Measurements from ENCODE around the gene CYP4V2. TPM values are rescaled to one million over a fixed set of nuclear protein-coding genes. Genes with fewer than 3 reads are reported as not detected.

Gene CYP4V2
- total RNA-seq, 1 experiment from 2014 or later, result 8.6 TPM

DNA sequence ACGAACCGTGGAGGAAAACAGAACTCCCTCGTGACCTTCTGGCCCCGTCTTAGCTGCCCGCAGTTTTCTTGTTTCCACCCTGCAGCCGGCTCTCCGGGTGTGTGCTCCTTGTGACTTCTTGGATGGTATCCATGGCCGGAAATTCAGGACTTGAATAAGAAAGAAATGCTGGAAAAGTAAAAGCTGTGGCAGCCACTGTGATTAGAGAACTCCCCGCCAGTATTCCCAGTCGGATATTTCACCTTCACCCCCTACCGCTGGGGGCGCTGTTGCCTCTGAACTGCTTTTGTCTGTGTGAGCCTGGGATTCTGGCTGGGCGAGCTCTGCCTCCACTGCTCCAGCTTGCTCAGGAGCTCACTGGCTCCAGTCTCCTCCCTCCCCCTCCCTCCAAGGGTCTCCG is 41.5 kb upstream of the CYP4V2 start:
- Histone ChIP-seq H4K20me1 (ENCODE audit: insufficient read depth) (no peaks in the 10 kb centered on the region), H3K9me3 (ENCODE audit: control insufficient read depth in 1 of 2, insufficient read depth in 1 of 2, low read depth in 1 of 2, low read length in 2 of 2) (no peaks in the 10 kb centered on the region), H3K9ac (ENCODE audit: low read length) (no peak overlapping the region), H3K27me3 (ENCODE audit: insufficient read depth, low read length) (peaks cover 4% of the 10 kb centered on the region; the same call in 1 of the 2 replicates), H3K27ac (ENCODE audit: low read depth, low read length) (no peak overlapping the region), H3K9me2 (ENCODE audit: insufficient read depth) (no peaks in the 10 kb centered on the region), H3K4me2 (ENCODE audit: low read length) (no peak overlapping the region), H3K4me1 (ENCODE audit: control insufficient read depth in 1 of 2, insufficient read depth in 2 of 2, low read length in 2 of 2) (peaks cover 0 to 8% of the 10 kb centered on the region in 2 experiments; a peak in 2 of 4 replicates), H3K79me2 (ENCODE audit: insufficient read depth, low read length) (no peaks in the 10 kb centered on the region), H3K36me3 (ENCODE audit: control insufficient read depth in 1 of 2, insufficient read depth in 2 of 2, low read length in 2 of 2) (no peaks in the 10 kb centered on the region), H2AFZ (ENCODE audit: low read depth, low read length, poor library complexity, severe bottlenecking) (no peak overlapping the region), H3K4me3 (replicated peaks in 1 of 2; ENCODE audit: low read depth in 1 of 2, low read length in 2 of 2) (no peak overlapping the region)
- BruUV-seq (replicated peaks), result no TSS peak
- no peak for ATAC-seq
- TF ChIP-seq, protein P1, sequence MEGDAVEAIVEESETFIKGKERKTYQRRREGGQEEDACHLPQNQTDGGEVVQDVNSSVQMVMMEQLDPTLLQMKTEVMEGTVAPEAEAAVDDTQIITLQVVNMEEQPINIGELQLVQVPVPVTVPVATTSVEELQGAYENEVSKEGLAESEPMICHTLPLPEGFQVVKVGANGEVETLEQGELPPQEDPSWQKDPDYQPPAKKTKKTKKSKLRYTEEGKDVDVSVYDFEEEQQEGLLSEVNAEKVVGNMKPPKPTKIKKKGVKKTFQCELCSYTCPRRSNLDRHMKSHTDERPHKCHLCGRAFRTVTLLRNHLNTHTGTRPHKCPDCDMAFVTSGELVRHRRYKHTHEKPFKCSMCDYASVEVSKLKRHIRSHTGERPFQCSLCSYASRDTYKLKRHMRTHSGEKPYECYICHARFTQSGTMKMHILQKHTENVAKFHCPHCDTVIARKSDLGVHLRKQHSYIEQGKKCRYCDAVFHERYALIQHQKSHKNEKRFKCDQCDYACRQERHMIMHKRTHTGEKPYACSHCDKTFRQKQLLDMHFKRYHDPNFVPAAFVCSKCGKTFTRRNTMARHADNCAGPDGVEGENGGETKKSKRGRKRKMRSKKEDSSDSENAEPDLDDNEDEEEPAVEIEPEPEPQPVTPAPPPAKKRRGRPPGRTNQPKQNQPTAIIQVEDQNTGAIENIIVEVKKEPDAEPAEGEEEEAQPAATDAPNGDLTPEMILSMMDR (IDR thresholded peaks at IDR 0.05 in 2 of 3, conservative IDR thresholded peaks at IDR 0.05 in 1 of 3; ENCODE audit: borderline replicate concordance in 1 of 3, insufficient read depth in 1 of 3, low read depth in 2 of 3, low read length in 2 of 3), result no peak
- TF ChIP-seq RAD21 (IDR thresholded peaks at IDR 0.05; ENCODE audit: low read depth) (no peak), EZH2 (IDR thresholded peaks at IDR 0.05) (no peak), JUND (IDR thresholded peaks at IDR 0.05) (no peak), SRF (IDR thresholded peaks at IDR 0.05; ENCODE audit: low read depth) (no peak), ZFX (IDR thresholded peaks at IDR 0.05) (no peak), EZH2phosphoT487 (IDR thresholded peaks at IDR 0.05; ENCODE audit: borderline replicate concordance) (no peak), FOSL1 (IDR thresholded peaks at IDR 0.05; ENCODE audit: low read depth) (no peak)
- intact Hi-C loops (cut with micrococcal nuclease), result no loop called here
- ChIA-PET CTCF (interaction anchor here (1.7 kb wide), 1 partner anchor 12 kb away, joined by 4 read pairs; no protein-coding TSS in a partner anchor), RAD21 (ENCODE audit: low non-redundant PET in 1 of 2, low total read pairs in 2 of 2, uncharacterized antibody in 2 of 2, unreplicated experiment in 2 of 2) (no interaction called here), POLR2A (no interaction called here)
- DNase-seq (ENCODE audit: low read depth, low spot score), result no peak

DNA sequence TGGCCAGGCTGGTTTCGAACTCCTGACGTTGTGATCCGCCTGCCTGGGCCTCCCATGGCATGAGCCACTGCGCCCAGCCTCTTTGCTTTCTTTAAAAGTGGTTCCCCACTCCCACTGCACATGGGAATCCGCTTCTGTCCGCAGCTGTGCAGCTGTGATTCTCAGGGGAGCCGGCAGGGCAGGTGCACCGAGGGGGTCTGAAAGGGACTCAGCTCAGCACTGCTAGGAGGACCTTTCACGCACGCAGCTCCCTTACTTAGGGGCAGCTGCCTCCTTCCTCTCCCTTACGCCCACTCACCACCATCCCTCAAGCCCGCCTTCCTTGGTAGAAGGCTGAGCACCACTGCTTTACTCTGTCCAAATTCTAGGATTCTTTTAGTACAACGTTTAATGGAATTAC is 40.4 kb upstream of the CYP4V2 start:
- Histone ChIP-seq H3K9ac (ENCODE audit: low read length) (no peak overlapping the region), H4K20me1 (ENCODE audit: insufficient read depth) (no peaks in the 10 kb centered on the region), H3K9me3 (ENCODE audit: control insufficient read depth in 1 of 2, insufficient read depth in 1 of 2, low read depth in 1 of 2, low read length in 2 of 2) (no peaks in the 10 kb centered on the region), H3K9me2 (ENCODE audit: insufficient read depth) (no peaks in the 10 kb centered on the region), H3K79me2 (ENCODE audit: insufficient read depth, low read length) (no peaks in the 10 kb centered on the region), H3K4me1 (ENCODE audit: control insufficient read depth in 1 of 2, insufficient read depth in 2 of 2, low read length in 2 of 2) (no peaks in the 10 kb centered on the region), H3K36me3 (ENCODE audit: control insufficient read depth in 1 of 2, insufficient read depth in 2 of 2, low read length in 2 of 2) (no peaks in the 10 kb centered on the region), H3K4me3 (replicated peaks in 1 of 2; ENCODE audit: low read depth in 1 of 2, low read length in 2 of 2) (no peak overlapping the region), H3K27me3 (ENCODE audit: insufficient read depth, low read length) (no peaks in the 10 kb centered on the region), H3K4me2 (ENCODE audit: low read length) (no peak overlapping the region), H2AFZ (ENCODE audit: low read depth, low read length, poor library complexity, severe bottlenecking) (no peak overlapping the region), H3K27ac (ENCODE audit: low read depth, low read length) (no peak overlapping the region)
- TF ChIP-seq YY1 (IDR thresholded peaks at IDR 0.05; ENCODE audit: extremely low read depth, insufficient replicate concordance, low read depth, low read length) (no peak), FOSL1 (IDR thresholded peaks at IDR 0.05; ENCODE audit: low read depth) (no peak), EZH2 (IDR thresholded peaks at IDR 0.05) (no peak), EGR1 (IDR thresholded peaks at IDR 0.05; ENCODE audit: low read depth) (no peak), POLR2A (IDR thresholded peaks at IDR 0.05; ENCODE audit: borderline replicate concordance, extremely low read depth, insufficient read depth, insufficient read length) (no peak), RAD21 (IDR thresholded peaks at IDR 0.05; ENCODE audit: low read depth) (no peak)
- RAD21 ChIA-PET (ENCODE audit: low non-redundant PET in 1 of 2, low total read pairs in 2 of 2, uncharacterized antibody in 2 of 2, unreplicated experiment in 2 of 2), result no interaction called here
- no peak for DNase-seq (ENCODE audit: low read depth, low spot score)
- CTCF ChIA-PET, result interaction anchor here (1.7 kb wide), 1 partner anchor 13 kb away, joined by 4 read pairs; no protein-coding TSS in a partner anchor
- intact Hi-C loops (cut with micrococcal nuclease), result no loop called here
- POLR2A ChIA-PET, result no interaction called here
- no TSS peak for BruUV-seq (replicated peaks)
- ATAC-seq, result no peak

Data from HCT116 (cell line).